Measurements from ENCODE around the gene VAV3.
"Not testable (repeated sequence)": the region's sequence is repeated elsewhere in the genome, so short reads cannot be mapped to it uniquely, and the experiment has no call there.

VAV3 gene

DNA sequence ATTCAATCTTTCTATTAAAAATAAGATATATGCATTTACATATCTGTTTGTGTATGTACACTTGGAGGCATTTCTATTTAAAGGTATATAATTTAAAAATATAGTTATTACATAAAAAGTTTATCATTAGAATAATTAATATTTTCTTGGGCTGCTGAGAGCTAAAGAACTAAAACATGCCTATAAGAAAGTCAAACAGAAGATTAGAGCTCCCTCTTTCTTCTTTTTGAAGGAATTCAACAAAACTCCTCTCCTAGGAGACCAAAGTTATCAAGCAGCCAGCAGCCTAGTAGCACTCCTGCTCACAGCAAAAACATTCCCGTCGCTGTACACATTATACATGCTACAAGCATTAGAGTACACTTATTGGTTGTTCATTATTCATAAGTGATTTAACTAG, 216.4 kb downstream of the VAV3 start:
- Histone ChIP-seq H3K27ac (ENCODE audit: insufficient read depth, low read length, poor library complexity, severe bottlenecking) (no peak overlapping the region), H3K27me3 (replicated peaks; ENCODE audit: control insufficient read depth, insufficient read depth, low read length, poor library complexity, severe bottlenecking) (no peaks in the 10 kb centered on the region), H3K4me1 (ENCODE audit: control insufficient read depth, insufficient read depth, low read length, poor library complexity, severe bottlenecking) (no peaks in the 10 kb centered on the region), H3K36me3 (ENCODE audit: control insufficient read depth, insufficient read depth, low read length) (no peaks in the 10 kb centered on the region), H3K9me3 (ENCODE audit: control insufficient read depth, low read length) (no peaks in the 10 kb centered on the region), H3K4me3 (ENCODE audit: insufficient read depth, low read depth, low read length, poor library complexity, severe bottlenecking) (no peak overlapping the region)
- no peak for DNase-seq

- Histone ChIP-seq H3K36me3 (ENCODE audit: control insufficient read depth, insufficient read depth, low read length) (no peaks in the 10 kb centered on the region), H3K27me3 (replicated peaks; ENCODE audit: control insufficient read depth, insufficient read depth, low read length, poor library complexity, severe bottlenecking) (no peaks in the 10 kb centered on the region), H3K4me3 (ENCODE audit: insufficient read depth, low read depth, low read length, poor library complexity, severe bottlenecking) (no peak overlapping the region), H3K4me1 (ENCODE audit: control insufficient read depth, insufficient read depth, low read length, poor library complexity, severe bottlenecking) (no peaks in the 10 kb centered on the region), H3K27ac (ENCODE audit: insufficient read depth, low read length, poor library complexity, severe bottlenecking) (no peak overlapping the region), H3K9me3 (ENCODE audit: control insufficient read depth, low read length) (no peaks in the 10 kb centered on the region)
- no peak for DNase-seq
These were observed 223.7 kb downstream of the VAV3 start for GRCh38 chr1:107741242-107741641.

DNA sequence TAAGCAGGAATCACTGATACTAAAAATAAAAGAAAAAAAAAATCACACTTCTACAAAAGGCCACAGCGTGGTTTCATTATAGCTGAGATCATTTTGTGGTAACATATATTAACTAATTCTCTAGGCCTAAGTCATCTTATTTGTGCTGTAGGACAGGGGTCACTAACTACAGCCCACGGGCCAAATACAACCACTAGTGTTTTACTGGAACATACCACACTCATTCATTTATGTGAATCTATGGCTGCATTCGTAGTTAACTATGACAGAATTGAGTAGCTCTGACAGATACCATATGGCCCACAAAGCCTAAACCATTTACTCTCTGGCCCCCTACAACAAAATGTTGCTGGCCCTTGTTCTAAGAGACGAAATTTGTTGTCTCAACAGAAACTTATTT, 224.4 kb downstream of the VAV3 start:
- DNase-seq: no peak
- H3K4me1 ChIP-seq (ENCODE audit: control insufficient read depth, insufficient read depth, low read length, poor library complexity, severe bottlenecking): no peaks in the 10 kb centered on the region
- no peaks in the 10 kb centered on the region for H3K36me3 ChIP-seq (ENCODE audit: control insufficient read depth, insufficient read depth, low read length)
- H3K27ac ChIP-seq (ENCODE audit: insufficient read depth, low read length, poor library complexity, severe bottlenecking): no peak overlapping the region
- H3K9me3 ChIP-seq (ENCODE audit: control insufficient read depth, low read length): no peaks in the 10 kb centered on the region
- no peak overlapping the region for H3K4me3 ChIP-seq (ENCODE audit: insufficient read depth, low read depth, low read length, poor library complexity, severe bottlenecking)
- H3K27me3 ChIP-seq (replicated peaks; ENCODE audit: control insufficient read depth, insufficient read depth, low read length, poor library complexity, severe bottlenecking): no peaks in the 10 kb centered on the region

DNA sequence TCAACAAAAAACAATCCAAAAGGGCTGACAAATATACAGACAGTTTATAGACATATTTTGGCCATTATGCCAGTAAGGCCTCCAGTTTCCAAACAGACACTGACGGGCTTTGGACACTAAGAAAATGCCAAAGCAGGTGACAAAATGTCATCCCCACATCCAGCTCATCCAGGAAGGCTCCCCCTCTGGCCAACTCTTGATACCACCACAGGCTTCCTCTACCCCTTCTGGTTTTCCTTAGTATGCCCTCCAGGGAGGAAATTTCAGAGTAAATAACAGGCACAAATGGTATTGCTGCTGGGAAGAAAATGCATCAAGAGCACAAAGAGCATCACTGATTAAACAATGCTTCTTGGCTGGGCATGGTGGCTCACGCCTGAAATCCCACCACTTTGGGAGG, 225.3 kb downstream of the VAV3 start:
- H3K4me1 ChIP-seq (ENCODE audit: control insufficient read depth, insufficient read depth, low read length, poor library complexity, severe bottlenecking): no peaks in the 10 kb centered on the region
- H3K4me3 ChIP-seq (ENCODE audit: insufficient read depth, low read depth, low read length, poor library complexity, severe bottlenecking): no peak overlapping the region
- H3K9me3 ChIP-seq (ENCODE audit: control insufficient read depth, low read length): no peaks in the 10 kb centered on the region
- H3K27me3 ChIP-seq (replicated peaks; ENCODE audit: control insufficient read depth, insufficient read depth, low read length, poor library complexity, severe bottlenecking): no peaks in the 10 kb centered on the region
- H3K27ac ChIP-seq (ENCODE audit: insufficient read depth, low read length, poor library complexity, severe bottlenecking): no peak overlapping the region
- no peak for DNase-seq
- no peaks in the 10 kb centered on the region for H3K36me3 ChIP-seq (ENCODE audit: control insufficient read depth, insufficient read depth, low read length)

GRCh38 chr1:107739201-107739600, 225.8 kb downstream of the VAV3 start:
- H3K9me3 ChIP-seq (ENCODE audit: control insufficient read depth, low read length): no peaks in the 10 kb centered on the region
- no peaks in the 10 kb centered on the region for H3K27me3 ChIP-seq (replicated peaks; ENCODE audit: control insufficient read depth, insufficient read depth, low read length, poor library complexity, severe bottlenecking)
- no peaks in the 10 kb centered on the region for H3K36me3 ChIP-seq (ENCODE audit: control insufficient read depth, insufficient read depth, low read length)
- no peak for DNase-seq
- no peaks in the 10 kb centered on the region for H3K4me1 ChIP-seq (ENCODE audit: control insufficient read depth, insufficient read depth, low read length, poor library complexity, severe bottlenecking)
- no peak overlapping the region for H3K4me3 ChIP-seq (ENCODE audit: insufficient read depth, low read depth, low read length, poor library complexity, severe bottlenecking)
- H3K27ac ChIP-seq (ENCODE audit: insufficient read depth, low read length, poor library complexity, severe bottlenecking): no peak overlapping the region

GRCh38 chr1:107733401-107733800, 231.6 kb downstream of the VAV3 start:
- not testable (repeated sequence) for DNase-seq; H3K4me1 ChIP-seq (ENCODE audit: control insufficient read depth, insufficient read depth, low read length, poor library complexity, severe bottlenecking); H3K36me3 ChIP-seq (ENCODE audit: control insufficient read depth, insufficient read depth, low read length); H3K27me3 ChIP-seq (replicated peaks; ENCODE audit: control insufficient read depth, insufficient read depth, low read length, poor library complexity, severe bottlenecking); H3K27ac ChIP-seq (ENCODE audit: insufficient read depth, low read length, poor library complexity, severe bottlenecking); H3K9me3 ChIP-seq (ENCODE audit: control insufficient read depth, low read length); H3K4me3 ChIP-seq (ENCODE audit: insufficient read depth, low read depth, low read length, poor library complexity, severe bottlenecking)

DNA sequence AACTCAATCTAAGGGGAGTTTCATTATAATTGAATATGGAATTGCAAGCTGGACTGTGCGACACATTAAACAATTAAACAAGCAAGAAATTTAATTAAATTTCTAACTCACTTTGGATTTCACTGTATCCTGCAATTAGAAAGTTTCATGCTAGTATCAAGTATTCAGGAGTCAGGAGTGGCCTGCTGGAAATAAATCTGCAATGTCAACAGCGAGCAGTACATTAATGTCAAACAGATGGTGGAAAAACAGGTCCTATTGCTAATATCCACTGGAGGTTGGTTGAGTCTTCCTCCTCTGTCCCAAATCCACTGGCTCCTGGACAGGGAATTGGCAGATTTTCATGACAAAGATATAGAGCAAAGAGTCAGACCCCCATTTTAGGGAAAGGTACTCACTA, 237.1 kb downstream of the VAV3 start:
- DNase-seq: no peak
- H3K27ac ChIP-seq (ENCODE audit: insufficient read depth, low read length, poor library complexity, severe bottlenecking): no peak overlapping the region
- no peaks in the 10 kb centered on the region for H3K27me3 ChIP-seq (replicated peaks; ENCODE audit: control insufficient read depth, insufficient read depth, low read length, poor library complexity, severe bottlenecking)
- H3K4me3 ChIP-seq (ENCODE audit: insufficient read depth, low read depth, low read length, poor library complexity, severe bottlenecking): no peak overlapping the region
- no peaks in the 10 kb centered on the region for H3K9me3 ChIP-seq (ENCODE audit: control insufficient read depth, low read length)
- H3K36me3 ChIP-seq (ENCODE audit: control insufficient read depth, insufficient read depth, low read length): no peaks in the 10 kb centered on the region
- no peaks in the 10 kb centered on the region for H3K4me1 ChIP-seq (ENCODE audit: control insufficient read depth, insufficient read depth, low read length, poor library complexity, severe bottlenecking)

GRCh38 chr1:107726860-107727259, 238.1 kb downstream of the VAV3 start:
- Histone ChIP-seq H3K4me1 (ENCODE audit: control insufficient read depth, insufficient read depth, low read length, poor library complexity, severe bottlenecking) (no peaks in the 10 kb centered on the region), H3K27me3 (replicated peaks; ENCODE audit: control insufficient read depth, insufficient read depth, low read length, poor library complexity, severe bottlenecking) (no peaks in the 10 kb centered on the region), H3K27ac (ENCODE audit: insufficient read depth, low read length, poor library complexity, severe bottlenecking) (no peak overlapping the region), H3K4me3 (ENCODE audit: insufficient read depth, low read depth, low read length, poor library complexity, severe bottlenecking) (no peak overlapping the region), H3K9me3 (ENCODE audit: control insufficient read depth, low read length) (no peaks in the 10 kb centered on the region), H3K36me3 (ENCODE audit: control insufficient read depth, insufficient read depth, low read length) (no peaks in the 10 kb centered on the region)
- DNase-seq: no peak

DNA sequence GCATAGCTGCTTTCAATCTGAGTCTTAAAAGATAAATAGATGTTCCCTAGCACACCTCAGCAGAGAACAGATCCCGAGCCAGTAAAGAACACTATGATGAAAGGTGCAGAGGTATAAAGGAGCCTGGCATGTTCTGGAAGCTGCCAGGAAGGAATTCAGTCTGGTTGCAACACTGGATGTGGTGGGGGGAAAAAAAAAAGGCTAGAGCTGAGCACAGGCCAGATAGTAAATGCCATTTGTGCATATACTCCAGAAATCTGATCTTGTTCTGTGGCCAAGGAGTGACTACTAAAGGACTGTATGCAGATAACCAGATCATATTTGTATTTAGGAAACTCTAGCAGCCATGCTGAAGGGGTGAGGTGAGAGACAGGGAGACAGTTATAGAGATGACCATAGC, 240.3 kb downstream of the VAV3 start:
- H3K9me3 ChIP-seq (ENCODE audit: control insufficient read depth, low read length): no peaks in the 10 kb centered on the region
- H3K4me3 ChIP-seq (ENCODE audit: insufficient read depth, low read depth, low read length, poor library complexity, severe bottlenecking): no peak overlapping the region
- DNase-seq: no peak
- H3K4me1 ChIP-seq (ENCODE audit: control insufficient read depth, insufficient read depth, low read length, poor library complexity, severe bottlenecking): no peaks in the 10 kb centered on the region
- H3K27ac ChIP-seq (ENCODE audit: insufficient read depth, low read length, poor library complexity, severe bottlenecking): no peak overlapping the region
- H3K36me3 ChIP-seq (ENCODE audit: control insufficient read depth, insufficient read depth, low read length): no peaks in the 10 kb centered on the region
- H3K27me3 ChIP-seq (replicated peaks; ENCODE audit: control insufficient read depth, insufficient read depth, low read length, poor library complexity, severe bottlenecking): no peaks in the 10 kb centered on the region

- H3K27me3 ChIP-seq (replicated peaks; ENCODE audit: control insufficient read depth, insufficient read depth, low read length, poor library complexity, severe bottlenecking); H3K4me3 ChIP-seq (ENCODE audit: insufficient read depth, low read depth, low read length, poor library complexity, severe bottlenecking); H3K36me3 ChIP-seq (ENCODE audit: control insufficient read depth, insufficient read depth, low read length); H3K9me3 ChIP-seq (ENCODE audit: control insufficient read depth, low read length); DNase-seq; H3K27ac ChIP-seq (ENCODE audit: insufficient read depth, low read length, poor library complexity, severe bottlenecking); H3K4me1 ChIP-seq (ENCODE audit: control insufficient read depth, insufficient read depth, low read length, poor library complexity, severe bottlenecking): not testable (repeated sequence)
These were observed 244.8 kb downstream of the VAV3 start for GRCh38 chr1:107720210-107720609.

- Histone ChIP-seq H3K9me3 (ENCODE audit: control insufficient read depth, low read length) (no peaks in the 10 kb centered on the region), H3K27me3 (replicated peaks; ENCODE audit: control insufficient read depth, insufficient read depth, low read length, poor library complexity, severe bottlenecking) (no peaks in the 10 kb centered on the region), H3K27ac (ENCODE audit: insufficient read depth, low read length, poor library complexity, severe bottlenecking) (no peak overlapping the region)
These were observed 255.0 kb downstream of the VAV3 start for GRCh38 chr1:107710005-107710404.

More at GRCh38 chr1:107710005-107710404, 255.0 kb downstream of the VAV3 start:
- Histone ChIP-seq H3K4me1 (ENCODE audit: control insufficient read depth, insufficient read depth, low read length, poor library complexity, severe bottlenecking) (no peaks in the 10 kb centered on the region), H3K36me3 (ENCODE audit: control insufficient read depth, insufficient read depth, low read length) (no peaks in the 10 kb centered on the region), H3K4me3 (ENCODE audit: insufficient read depth, low read depth, low read length, poor library complexity, severe bottlenecking) (no peak overlapping the region)
- DNase-seq: no peak
